Calu3 (cell line): ENCODE results near the gene FOXC2. TPM values are rescaled to one million over a fixed set of nuclear protein-coding genes. Genes with fewer than 3 reads are reported as not detected.

Experiments used
- BruUV-seq: library from RNA; stranded (reverse); fragments of 400-500 nt; replicated peaks from 2 replicates; lab custom pipeline; 2021; lab: Mats Ljungman, UMichigan
- CTCF ChIA-PET: fragments of 300-600 bp; sonication (Branson Sonifier 250); formaldehyde crosslinking; loops from one replicate; lab custom pipeline; 2022; ENCODE audit warnings: antibody characterized with exemption; lab: Charles Lee
- DNase-seq: peaks from one replicate; pipeline ENCODE4 v3.0.0; 2022
- H3K27ac Mint-ChIP-seq: one replicate; pipeline ENCODE4 v1.8.0; 2022; ENCODE audit warnings: mixed read lengths; ENCODE audit not compliant: unreplicated experiment
- H3K27me3 Mint-ChIP-seq: one replicate; pipeline ENCODE4 v1.8.0; 2022; ENCODE audit warnings: mixed read lengths; ENCODE audit not compliant: unreplicated experiment
- H3K36me3 Mint-ChIP-seq: one replicate; pipeline ENCODE4 v1.8.0; 2022; ENCODE audit warnings: mild to moderate bottlenecking, moderate library complexity, mixed read lengths; ENCODE audit not compliant: insufficient read depth, unreplicated experiment
- H3K4me1 Mint-ChIP-seq: one replicate; pipeline ENCODE4 v1.8.0; 2022; ENCODE audit warnings: mild to moderate bottlenecking, low read depth, mixed read lengths; ENCODE audit not compliant: unreplicated experiment
- H3K4me3 Mint-ChIP-seq: one replicate; pipeline ENCODE4 v1.8.0; 2022; ENCODE audit warnings: mild to moderate bottlenecking, low read depth, moderate library complexity, mixed read lengths; ENCODE audit not compliant: unreplicated experiment
- H3K9me3 Mint-ChIP-seq: one replicate; pipeline ENCODE4 v1.8.0; 2022; ENCODE audit warnings: low read depth, mixed read lengths; ENCODE audit not compliant: unreplicated experiment
- intact Hi-C: fragments of 100-400 bp; cut with micrococcal nuclease; formaldehyde crosslinking; loops from one replicate; pipeline ENCODE4 v1.10.0; 2022; ENCODE audit not compliant: unreplicated experiment
- total RNA-seq: library from RNA; stranded (reverse); gene quantifications from 2 replicates; pipeline ENCODE4 v1.2.3, GENCODE V29; 2022
- TF ChIP-seq, protein P1 (sequence below): fragments of 200-600 bp; IDR thresholded peaks from one replicate; pipeline ENCODE4 v1.8.0; 2022; ENCODE audit warnings: antibody characterized with exemption; ENCODE audit not compliant: unreplicated experiment

FOXC2 gene
- total RNA-seq, 1 experiment from 2014 or later, result 10.9 TPM

DNA sequence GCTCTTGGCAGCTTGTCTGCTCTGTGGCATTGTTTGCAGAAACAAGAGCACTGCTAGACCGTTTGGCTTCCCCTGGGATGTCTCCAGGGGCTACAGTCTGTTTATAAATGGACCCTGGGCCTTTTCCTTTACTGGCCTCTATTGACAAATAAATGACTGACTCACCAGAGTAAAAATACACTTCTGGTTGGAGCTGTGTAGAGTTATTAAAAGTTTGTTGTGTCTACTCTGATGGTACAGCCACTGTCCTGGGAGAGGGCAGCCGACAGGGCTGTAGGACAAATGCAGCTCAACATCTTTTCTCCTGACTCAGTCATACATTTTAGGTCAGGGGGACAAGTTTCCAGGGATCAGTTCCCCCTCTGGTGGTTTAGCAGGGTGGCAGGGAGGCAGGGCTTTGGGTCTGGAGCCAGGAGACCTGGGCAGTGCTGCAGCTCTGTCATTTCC is 41.7 kb downstream of the FOXC2 start:
- peaks cover 7% of the 10 kb centered on the region for H3K9me3 Mint-ChIP-seq

GRCh38 chr16:86609115-86609514 is 42.5 kb downstream of the FOXC2 start:
- peaks cover 3% of the 10 kb centered on the region for H3K27me3 Mint-ChIP-seq
- intact Hi-C loops, result no loop called here
- peaks cover 4% of the 10 kb centered on the region for H3K9me3 Mint-ChIP-seq
- DNase-seq, result no peak
- no peaks in the 10 kb centered on the region for H3K36me3 Mint-ChIP-seq
- no peak overlapping the region for H3K4me3 Mint-ChIP-seq
- CTCF ChIA-PET, result interaction anchor here (1.3 kb wide), 1 partner anchor 18 kb away, joined by 3 read pairs; no protein-coding TSS in a partner anchor
- peaks cover 7% of the 10 kb centered on the region for H3K4me1 Mint-ChIP-seq
- H3K27ac Mint-ChIP-seq, result no peak overlapping the region
- BruUV-seq, result no TSS peak
- TF ChIP-seq, protein P1, sequence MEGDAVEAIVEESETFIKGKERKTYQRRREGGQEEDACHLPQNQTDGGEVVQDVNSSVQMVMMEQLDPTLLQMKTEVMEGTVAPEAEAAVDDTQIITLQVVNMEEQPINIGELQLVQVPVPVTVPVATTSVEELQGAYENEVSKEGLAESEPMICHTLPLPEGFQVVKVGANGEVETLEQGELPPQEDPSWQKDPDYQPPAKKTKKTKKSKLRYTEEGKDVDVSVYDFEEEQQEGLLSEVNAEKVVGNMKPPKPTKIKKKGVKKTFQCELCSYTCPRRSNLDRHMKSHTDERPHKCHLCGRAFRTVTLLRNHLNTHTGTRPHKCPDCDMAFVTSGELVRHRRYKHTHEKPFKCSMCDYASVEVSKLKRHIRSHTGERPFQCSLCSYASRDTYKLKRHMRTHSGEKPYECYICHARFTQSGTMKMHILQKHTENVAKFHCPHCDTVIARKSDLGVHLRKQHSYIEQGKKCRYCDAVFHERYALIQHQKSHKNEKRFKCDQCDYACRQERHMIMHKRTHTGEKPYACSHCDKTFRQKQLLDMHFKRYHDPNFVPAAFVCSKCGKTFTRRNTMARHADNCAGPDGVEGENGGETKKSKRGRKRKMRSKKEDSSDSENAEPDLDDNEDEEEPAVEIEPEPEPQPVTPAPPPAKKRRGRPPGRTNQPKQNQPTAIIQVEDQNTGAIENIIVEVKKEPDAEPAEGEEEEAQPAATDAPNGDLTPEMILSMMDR, result no peak

More for the DNA sequence above, 41.7 kb downstream of the FOXC2 start:
- BruUV-seq, result no TSS peak
- no peak overlapping the region for H3K27ac Mint-ChIP-seq
- TF ChIP-seq, protein P1, result no peak
- no peaks in the 10 kb centered on the region for H3K36me3 Mint-ChIP-seq
- no peak overlapping the region for H3K4me3 Mint-ChIP-seq
- CTCF ChIA-PET, result interaction anchor here (1.3 kb wide), 1 partner anchor 17 kb away, joined by 3 read pairs; no protein-coding TSS in a partner anchor
- intact Hi-C loops, result no loop called here
- peaks cover 11% of the 10 kb centered on the region for H3K27me3 Mint-ChIP-seq
- H3K4me1 Mint-ChIP-seq, result peaks cover 7% of the 10 kb centered on the region
- DNase-seq, result no peak

- no peaks in the 10 kb centered on the region for H3K27me3 Mint-ChIP-seq
- H3K4me1 Mint-ChIP-seq, result peaks cover 7% of the 10 kb centered on the region
- TF ChIP-seq, protein P1, result no peak
- intact Hi-C loops, result no loop called here
- no TSS peak for BruUV-seq
- no peaks in the 10 kb centered on the region for H3K36me3 Mint-ChIP-seq
- H3K27ac Mint-ChIP-seq, result no peak overlapping the region
- peaks cover 4% of the 10 kb centered on the region for H3K9me3 Mint-ChIP-seq
- no peak overlapping the region for H3K4me3 Mint-ChIP-seq
- CTCF ChIA-PET, result no interaction called here
- no peak for DNase-seq
Observed at GRCh38 chr16:86609661-86610060, 43.0 kb downstream of the FOXC2 start.

- H3K27ac Mint-ChIP-seq, result no peak overlapping the region
Observed at GRCh38 chr16:86610779-86611524, 44.3 kb downstream of the FOXC2 start.

More at GRCh38 chr16:86610779-86611524, 44.3 kb downstream of the FOXC2 start:
- CTCF ChIA-PET, result no interaction called here
- H3K27me3 Mint-ChIP-seq, result no peaks in the 10 kb centered on the region
- TF ChIP-seq, protein P1, result no peak
- peaks cover 7% of the 10 kb centered on the region for H3K4me1 Mint-ChIP-seq
- H3K4me3 Mint-ChIP-seq, result no peak overlapping the region
- BruUV-seq, result no TSS peak
- intact Hi-C loops, result no loop called here
- H3K9me3 Mint-ChIP-seq, result peaks cover 4% of the 10 kb centered on the region
- H3K36me3 Mint-ChIP-seq, result no peaks in the 10 kb centered on the region
- no peak for DNase-seq
